Activated CD8-positive, alpha-beta T cell treated with anti-CD3 and anti-CD28 coated beads, Interleukin-2, amount 10 ng/mL, durations not matched to agents 7 days and 5 days (primary cell): ENCODE results near the gene PSMC2. TPM values are rescaled to one million over a fixed set of nuclear protein-coding genes. Genes with fewer than 3 reads are reported as not detected.

Source experiments
- ATAC-seq: fragments of 150-1000 bp; cut with Tn5 transposase; one replicate; pipeline ENCODE4 v1.10.0; 2021; ENCODE audit warnings: moderate library complexity
- CTCF ChIA-PET: fragments of 350-600 bp; sonication (Branson Sonifier 250); formaldehyde crosslinking; loops from one replicate; lab custom pipeline; 2021; ENCODE audit warnings: antibody characterized with exemption; lab: Charles Lee
- POLR2A ChIA-PET: fragments of 350-600 bp; sonication (Branson Sonifier 250); formaldehyde crosslinking; loops from one replicate; lab custom pipeline; 2021; ENCODE audit warnings: antibody characterized with exemption; lab: Charles Lee
- DNase-seq: peaks from one replicate; pipeline ENCODE4 v3.0.0-alpha.2; 2020
- H3K27ac Mint-ChIP-seq: one replicate; pipeline ENCODE4 v1.8.0; 2021; ENCODE audit warnings: mild to moderate bottlenecking, mixed read lengths
- H3K27me3 Mint-ChIP-seq: one replicate; pipeline ENCODE4 v1.8.0; 2021; ENCODE audit warnings: low read depth, mixed read lengths
- H3K36me3 Mint-ChIP-seq: one replicate; pipeline ENCODE4 v1.8.0; 2021; ENCODE audit warnings: low read depth, mixed read lengths
- H3K4me1 Mint-ChIP-seq: one replicate; pipeline ENCODE4 v1.8.0; 2021; ENCODE audit warnings: low read depth, mixed read lengths
- H3K4me3 Mint-ChIP-seq: one replicate; pipeline ENCODE4 v1.8.0; 2021; ENCODE audit warnings: mild to moderate bottlenecking, mixed read lengths
- H3K9me3 Mint-ChIP-seq: one replicate; pipeline ENCODE4 v1.8.0; 2022; ENCODE audit warnings: mixed read lengths; ENCODE audit not compliant: insufficient read depth
- total RNA-seq, 2 experiments: library from RNA; stranded (reverse); gene quantifications; one replicate each; pipeline ENCODE4 v1.2.3, GENCODE V29; 2021

PSMC2 gene
- total RNA-seq, 2 experiments from 2014 or later: 130 to 132 TPM

DNA sequence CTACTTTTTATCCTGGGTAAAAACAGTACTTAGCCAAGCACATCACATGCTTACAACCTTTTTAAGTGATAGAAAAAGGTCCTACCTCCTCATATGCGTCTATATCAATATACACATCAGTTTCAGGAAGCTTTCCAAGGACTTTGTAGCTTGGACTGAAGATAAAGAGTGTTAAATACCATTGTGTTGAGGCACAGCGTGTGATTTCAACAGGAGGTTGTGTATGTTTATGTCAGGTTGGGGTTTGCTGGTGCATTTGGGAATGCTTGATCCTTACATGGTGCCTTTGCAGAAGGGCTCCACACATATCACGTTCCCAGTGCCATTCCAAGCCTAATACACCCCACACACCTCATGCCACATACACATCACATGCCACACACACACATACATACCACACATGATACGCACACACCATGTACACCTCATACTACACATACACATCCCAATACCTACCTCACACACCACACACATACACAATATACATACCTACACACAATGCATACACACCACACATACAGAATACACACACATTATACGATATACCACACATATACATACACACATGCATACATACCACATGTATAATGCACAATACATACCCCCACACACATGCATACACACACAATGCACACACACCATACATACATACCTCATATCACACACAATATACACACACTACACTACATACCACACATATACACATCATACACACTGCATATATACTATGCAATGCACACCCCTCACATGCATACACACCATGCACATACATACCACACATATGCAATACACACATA lies 33.1 kb downstream of the PSMC2 start:
- DNase-seq (no peak), ATAC-seq (no peak)
- Mint-ChIP-seq H3K27ac (no peak overlapping the region), H3K27me3 (peaks cover 9% of the 10 kb centered on the region), H3K4me3 (no peak overlapping the region), H3K4me1 (no peaks in the 10 kb centered on the region), H3K9me3 (no peaks in the 10 kb centered on the region), H3K36me3 (no peaks in the 10 kb centered on the region)
- POLR2A ChIA-PET: no interaction called here
- CTCF ChIA-PET: no interaction called here

GRCh38 chr7:103381280-103382031 lies 34.0 kb downstream of the PSMC2 start:
- CTCF ChIA-PET: no interaction called here
- Mint-ChIP-seq H3K27me3 (peaks cover 9% of the 10 kb centered on the region), H3K4me1 (no peaks in the 10 kb centered on the region), H3K9me3 (no peaks in the 10 kb centered on the region), H3K4me3 (no peak overlapping the region), H3K27ac (no peak overlapping the region), H3K36me3 (no peaks in the 10 kb centered on the region)
- ATAC-seq (no peak), DNase-seq (no peak)
- POLR2A ChIA-PET: no interaction called here

GRCh38 chr7:103382032-103382402 lies 34.6 kb downstream of the PSMC2 start:
- POLR2A ChIA-PET: no interaction called here
- H3K27ac Mint-ChIP-seq: no peak overlapping the region
- peaks cover 9% of the 10 kb centered on the region for H3K27me3 Mint-ChIP-seq
- H3K36me3 Mint-ChIP-seq: no peaks in the 10 kb centered on the region
- H3K4me1 Mint-ChIP-seq: no peaks in the 10 kb centered on the region
- CTCF ChIA-PET: no interaction called here
- no peak overlapping the region for H3K4me3 Mint-ChIP-seq
- H3K9me3 Mint-ChIP-seq: no peaks in the 10 kb centered on the region
- DNase-seq (no peak), ATAC-seq (no peak)

- ChIA-PET CTCF (no interaction called here), POLR2A (no interaction called here)
- Mint-ChIP-seq H3K27me3 (peaks cover 5% of the 10 kb centered on the region), H3K9me3 (no peaks in the 10 kb centered on the region), H3K4me1 (no peaks in the 10 kb centered on the region), H3K36me3 (no peaks in the 10 kb centered on the region), H3K27ac (no peak overlapping the region), H3K4me3 (no peak overlapping the region)
- no peak for DNase-seq
- ATAC-seq: no peak
Observed at GRCh38 chr7:103387242-103387641, 39.8 kb downstream of the PSMC2 start.

DNA sequence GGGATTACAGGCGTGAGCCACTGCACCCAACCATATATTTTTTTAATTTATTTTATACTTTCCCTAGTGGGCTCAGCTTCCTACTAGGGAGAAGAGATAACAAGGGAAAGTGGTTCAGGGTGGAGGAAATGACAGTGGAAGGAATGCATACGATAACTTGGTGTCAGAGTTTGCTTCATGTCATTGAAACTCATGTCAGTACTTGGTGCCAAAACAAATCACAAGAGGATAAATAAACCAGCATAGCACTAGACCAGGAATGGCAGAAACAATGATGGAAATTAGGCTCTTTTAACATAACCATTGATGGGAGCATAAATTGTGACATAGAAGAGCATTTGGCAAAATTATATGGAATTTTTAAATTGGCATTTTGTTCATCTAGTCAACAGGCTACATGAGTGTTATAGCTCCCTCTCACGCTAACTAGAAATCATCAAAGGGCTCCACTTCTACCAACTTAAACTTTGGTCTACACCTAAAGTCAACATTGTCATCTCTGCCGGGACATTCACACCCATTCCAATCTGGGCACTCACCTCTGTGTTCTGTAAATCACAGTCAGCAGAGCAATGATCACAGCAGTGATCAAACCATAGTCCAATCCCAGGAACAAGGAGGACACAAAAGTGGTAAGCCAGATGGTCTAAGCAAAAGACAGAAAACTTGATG lies 41.2 kb downstream of the PSMC2 start:
- Mint-ChIP-seq H3K4me3 (no peak overlapping the region), H3K27ac (no peak overlapping the region), H3K27me3 (peaks cover 5% of the 10 kb centered on the region), H3K9me3 (no peaks in the 10 kb centered on the region), H3K36me3 (no peaks in the 10 kb centered on the region), H3K4me1 (no peaks in the 10 kb centered on the region)
- DNase-seq (no peak), ATAC-seq (no peak)
- POLR2A ChIA-PET: no interaction called here
- CTCF ChIA-PET: no interaction called here

- CTCF ChIA-PET: no interaction called here
- no peaks in the 10 kb centered on the region for H3K9me3 Mint-ChIP-seq
- H3K27me3 Mint-ChIP-seq: peaks cover 5% of the 10 kb centered on the region
- H3K4me3 Mint-ChIP-seq: no peak overlapping the region
- ATAC-seq: no peak
- no peak for DNase-seq
- no peaks in the 10 kb centered on the region for H3K36me3 Mint-ChIP-seq
- POLR2A ChIA-PET: no interaction called here
- H3K4me1 Mint-ChIP-seq: no peaks in the 10 kb centered on the region
- no peak overlapping the region for H3K27ac Mint-ChIP-seq
Observed at GRCh38 chr7:103389263-103389662, 41.8 kb downstream of the PSMC2 start.

DNA sequence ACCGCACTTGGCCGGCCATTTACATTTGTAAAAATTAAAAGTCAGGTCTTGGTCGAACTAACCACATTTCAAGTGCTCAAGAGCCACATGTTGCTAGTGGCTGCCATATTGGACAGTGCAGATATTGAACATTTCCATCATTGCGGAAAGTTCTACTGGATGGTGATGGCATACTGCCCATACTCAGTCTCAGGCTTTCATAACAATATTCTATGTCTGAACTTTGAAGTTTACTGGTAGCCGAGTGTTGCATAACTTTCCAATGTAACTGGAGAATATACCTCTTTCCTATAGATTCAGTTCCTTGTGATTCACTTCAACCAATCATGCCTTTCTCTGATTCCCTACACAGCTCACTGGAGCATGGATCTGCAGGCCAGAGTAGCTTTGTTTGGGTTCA lies 43.7 kb downstream of the PSMC2 start:
- ATAC-seq (no peak), DNase-seq (no peak)
- CTCF ChIA-PET: no interaction called here
- POLR2A ChIA-PET: no interaction called here
- no peaks in the 10 kb centered on the region for H3K4me1 Mint-ChIP-seq
- H3K27me3 Mint-ChIP-seq: peaks cover 5% of the 10 kb centered on the region
- H3K9me3 Mint-ChIP-seq: no peaks in the 10 kb centered on the region
- no peak overlapping the region for H3K4me3 Mint-ChIP-seq
- H3K36me3 Mint-ChIP-seq: no peaks in the 10 kb centered on the region
- no peak overlapping the region for H3K27ac Mint-ChIP-seq

GRCh38 chr7:103391976-103392375 lies 44.5 kb downstream of the PSMC2 start:
- Mint-ChIP-seq H3K4me1 (no peaks in the 10 kb centered on the region), H3K9me3 (no peaks in the 10 kb centered on the region), H3K27ac (no peak overlapping the region), H3K27me3 (peaks cover 5% of the 10 kb centered on the region), H3K4me3 (no peak overlapping the region), H3K36me3 (no peaks in the 10 kb centered on the region)
- CTCF ChIA-PET: no interaction called here
- ATAC-seq (no peak), DNase-seq (no peak)
- POLR2A ChIA-PET: no interaction called here

GRCh38 chr7:103394566-103394965 lies 47.1 kb downstream of the PSMC2 start:
- Mint-ChIP-seq H3K9me3 (no peaks in the 10 kb centered on the region), H3K27me3 (no peaks in the 10 kb centered on the region), H3K36me3 (no peaks in the 10 kb centered on the region), H3K27ac (no peak overlapping the region), H3K4me1 (no peaks in the 10 kb centered on the region), H3K4me3 (no peak overlapping the region)
- ATAC-seq (no peak), DNase-seq (no peak)
- POLR2A ChIA-PET: no interaction called here
- CTCF ChIA-PET: interaction anchor here (1.0 kb wide), 1 partner anchor 215 kb away, joined by 3 read pairs; no protein-coding TSS in a partner anchor

DNA sequence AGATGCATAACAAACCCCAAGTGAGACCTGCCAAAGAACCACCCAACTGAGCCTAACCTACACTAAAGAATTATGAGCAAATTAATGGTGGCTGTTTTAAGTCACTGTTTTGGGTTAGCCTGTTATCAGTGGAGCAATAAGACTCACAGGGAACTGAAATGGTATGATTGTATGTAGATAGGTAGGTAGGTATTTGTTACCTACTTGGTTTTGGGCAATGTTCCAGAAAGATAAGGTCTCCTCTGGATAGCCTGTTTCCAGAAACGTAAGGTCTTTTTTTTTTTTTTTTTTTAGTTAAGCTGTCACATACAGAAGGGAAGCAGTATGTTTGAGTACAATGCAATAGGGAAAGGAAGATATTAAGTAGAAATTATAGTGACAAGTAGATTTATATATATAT lies 47.6 kb downstream of the PSMC2 start:
- ChIA-PET POLR2A (no interaction called here), CTCF (no interaction called here)
- no peaks in the 10 kb centered on the region for H3K36me3 Mint-ChIP-seq
- H3K27me3 Mint-ChIP-seq: no peaks in the 10 kb centered on the region
- H3K4me1 Mint-ChIP-seq: no peaks in the 10 kb centered on the region
- H3K27ac Mint-ChIP-seq: no peak overlapping the region
- no peak overlapping the region for H3K4me3 Mint-ChIP-seq
- DNase-seq (no peak), ATAC-seq (no peak)
- no peaks in the 10 kb centered on the region for H3K9me3 Mint-ChIP-seq

- ChIA-PET POLR2A (no interaction called here), CTCF (interaction anchor here (2.4 kb wide), 1 partner anchor 10 kb away, joined by 6 read pairs; no protein-coding TSS in a partner anchor)
- H3K27ac Mint-ChIP-seq: no peak overlapping the region
- no peak for ATAC-seq
- no peak overlapping the region for H3K4me3 Mint-ChIP-seq
- no peaks in the 10 kb centered on the region for H3K4me1 Mint-ChIP-seq
- no peaks in the 10 kb centered on the region for H3K9me3 Mint-ChIP-seq
- DNase-seq: no peak
- H3K36me3 Mint-ChIP-seq: no peaks in the 10 kb centered on the region
- peaks cover 4% of the 10 kb centered on the region for H3K27me3 Mint-ChIP-seq
Observed at GRCh38 chr7:103396471-103396870, 49.0 kb downstream of the PSMC2 start.
